HUES6 (cell line): ENCODE measurements around the gene SSBP2.
A peak's percentile ranks its signal among the peaks of the same experiment; 100 is the strongest.

Source experiments
- H3K27ac ChIP-seq: 2 replicates; pipeline ENCODE4 v1.7.0; 2013; ENCODE audit warnings: low read depth, mild to moderate bottlenecking, low read length, inconsistent platforms
- H3K27me3 ChIP-seq: 2 replicates; pipeline ENCODE4 v1.6.1; 2013; ENCODE audit warnings: low read length; ENCODE audit not compliant: control insufficient read depth, insufficient read depth
- H3K36me3 ChIP-seq: 2 replicates; pipeline ENCODE4 v1.6.1; 2013; ENCODE audit warnings: low read length; ENCODE audit not compliant: control insufficient read depth, insufficient read depth
- H3K4me1 ChIP-seq: 2 replicates; pipeline ENCODE4 v1.6.1; 2013; ENCODE audit warnings: low read length; ENCODE audit not compliant: control insufficient read depth, insufficient read depth
- H3K4me3 ChIP-seq: 2 replicates; pipeline ENCODE4 v1.5.1; 2013; ENCODE audit warnings: low read depth, low read length
- H3K9ac ChIP-seq: one replicate; pipeline ENCODE4 v1.6.1; 2013; ENCODE audit warnings: mild to moderate bottlenecking, low read length
- H3K9me3 ChIP-seq: 2 replicates; pipeline ENCODE4 v1.6.1; 2013; ENCODE audit warnings: low read depth, low read length; ENCODE audit not compliant: control insufficient read depth, insufficient read depth

Gene SSBP2

DNA sequence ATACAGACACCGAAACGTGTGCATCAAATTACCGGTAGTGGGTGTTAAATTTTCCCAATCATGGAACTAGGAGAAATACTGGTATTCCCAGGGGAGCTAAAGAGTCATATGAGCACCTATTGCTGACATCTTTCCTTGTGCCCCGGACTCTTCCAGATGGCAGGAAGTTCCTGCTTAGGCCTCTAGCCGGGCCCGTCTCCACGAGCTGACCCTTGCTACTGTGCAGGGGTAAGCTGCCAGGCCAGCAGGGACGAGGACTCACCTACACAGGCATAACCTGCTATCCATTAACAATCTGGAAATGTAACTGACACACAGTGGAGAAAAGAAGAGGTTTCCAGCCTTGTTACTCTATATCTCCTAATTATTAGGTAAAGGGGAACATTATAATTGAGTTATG, 16.2 kb upstream of the SSBP2 start:
- Histone ChIP-seq H3K36me3 (no peaks in the 10 kb centered on the region), H3K4me1 (0 out of 2 replicates have a peak, but pooled peaks cover 3% of the 10 kb centered on the region), H3K27ac (no peak overlapping the region), H3K4me3 (no peak overlapping the region), H3K9ac (no peak overlapping the region), H3K9me3 (no peaks in the 10 kb centered on the region; the same call in 1 of the 2 replicates), H3K27me3 (no peaks in the 10 kb centered on the region)

DNA sequence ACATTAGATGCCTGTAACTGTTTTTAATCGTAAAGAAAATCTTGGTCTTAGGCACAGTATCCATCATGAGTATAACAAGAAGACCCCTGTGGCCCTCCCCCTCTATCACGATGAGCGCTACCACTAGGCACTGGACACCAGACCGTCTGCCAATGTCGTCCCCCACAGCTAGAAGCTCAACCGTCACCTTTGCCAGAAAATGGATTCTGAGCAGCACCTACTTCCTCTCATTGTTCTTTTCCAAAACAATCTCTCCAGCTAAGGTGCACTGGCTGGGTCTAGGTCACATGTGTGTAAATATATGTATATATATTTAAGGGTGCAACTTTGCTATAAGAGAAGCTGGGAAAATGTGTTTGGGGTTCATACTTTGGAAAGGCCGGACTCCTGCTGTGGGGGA, 15.7 kb upstream of the SSBP2 start:
- no peaks in the 10 kb centered on the region for H3K9me3 ChIP-seq
- 0 out of 2 replicates have a peak, but pooled peaks cover 3% of the 10 kb centered on the region for H3K4me1 ChIP-seq
- no peak overlapping the region for H3K9ac ChIP-seq
- no peaks in the 10 kb centered on the region for H3K36me3 ChIP-seq
- no peaks in the 10 kb centered on the region for H3K27me3 ChIP-seq
- H3K27ac ChIP-seq, result no peak overlapping the region
- no peak overlapping the region for H3K4me3 ChIP-seq

DNA sequence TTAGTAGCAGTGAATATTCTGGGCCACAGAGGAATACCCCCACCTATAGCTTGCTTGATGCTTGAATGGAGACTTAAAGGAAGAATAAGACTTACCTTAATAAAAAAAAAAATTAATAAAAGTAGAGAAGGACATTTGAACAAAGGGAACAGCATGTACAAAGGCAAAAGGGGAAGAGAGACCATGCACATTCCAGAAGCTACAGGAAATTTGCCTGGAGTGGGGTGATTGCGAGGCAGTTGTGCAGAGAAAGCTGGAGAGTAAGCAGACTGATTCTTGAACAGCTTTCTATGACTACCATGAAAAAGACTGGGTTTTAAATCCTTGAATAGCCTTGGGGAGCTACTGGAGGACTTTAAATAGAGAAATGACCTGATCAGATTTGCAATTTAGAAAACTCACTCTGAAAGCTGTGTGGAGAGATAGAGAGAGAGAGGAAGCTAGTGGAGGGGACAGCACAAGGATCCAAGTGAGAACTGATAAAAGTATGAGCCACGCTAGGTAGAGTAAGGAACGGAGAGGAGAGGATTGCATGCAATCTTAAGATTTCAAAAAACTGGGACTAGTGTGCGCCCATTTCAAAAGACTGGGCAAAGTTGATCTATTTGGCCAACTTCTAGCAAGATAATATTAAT, 12.5 kb upstream of the SSBP2 start:
- Histone ChIP-seq H3K27me3 (no peaks in the 10 kb centered on the region), H3K4me3 (no peak overlapping the region), H3K9me3 (no peaks in the 10 kb centered on the region), H3K4me1 (peaks cover 11% of the 10 kb centered on the region), H3K27ac (no peak overlapping the region), H3K36me3 (no peaks in the 10 kb centered on the region), H3K9ac (no peak overlapping the region)

- H3K9me3 ChIP-seq, result no peaks in the 10 kb centered on the region
- peaks cover 11% of the 10 kb centered on the region for H3K4me1 ChIP-seq
- no peak overlapping the region for H3K27ac ChIP-seq
- no peaks in the 10 kb centered on the region for H3K36me3 ChIP-seq
- no peak overlapping the region for H3K4me3 ChIP-seq
- no peaks in the 10 kb centered on the region for H3K27me3 ChIP-seq
- no peak overlapping the region for H3K9ac ChIP-seq
Observed at GRCh38 chr5:81762853-81763252, 12.0 kb upstream of the SSBP2 start.

DNA sequence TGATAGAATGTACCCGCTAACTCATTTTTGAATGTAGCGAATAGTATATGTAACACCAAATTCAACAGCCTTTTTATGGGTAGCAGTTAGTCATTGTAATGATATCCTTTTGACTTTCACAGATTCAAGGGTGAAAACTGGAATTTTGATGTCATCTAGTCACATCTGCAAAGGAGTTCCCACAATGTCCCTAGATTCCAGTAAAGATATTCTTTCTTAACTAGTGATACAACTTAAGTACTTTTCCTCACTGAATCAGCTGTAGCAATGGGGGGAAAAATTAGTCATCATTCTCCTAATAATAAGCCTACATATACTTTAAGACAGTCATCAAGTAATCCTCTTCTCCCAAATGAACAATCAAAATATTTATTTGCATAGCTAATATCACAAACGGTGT, 11.5 kb upstream of the SSBP2 start:
- H3K9me3 ChIP-seq, result no peaks in the 10 kb centered on the region
- H3K4me1 ChIP-seq, result peaks cover 8% of the 10 kb centered on the region
- H3K27me3 ChIP-seq, result no peaks in the 10 kb centered on the region
- H3K27ac ChIP-seq, result no peak overlapping the region
- no peaks in the 10 kb centered on the region for H3K36me3 ChIP-seq
- H3K9ac ChIP-seq, result no peak overlapping the region
- H3K4me3 ChIP-seq, result no peak overlapping the region

GRCh38 chr5:81761970-81762369, 11.1 kb upstream of the SSBP2 start:
- no peak overlapping the region for H3K27ac ChIP-seq
- no peaks in the 10 kb centered on the region for H3K27me3 ChIP-seq
- H3K9me3 ChIP-seq, result no peaks in the 10 kb centered on the region
- H3K36me3 ChIP-seq, result no peaks in the 10 kb centered on the region
- H3K9ac ChIP-seq, result no peak overlapping the region
- H3K4me1 ChIP-seq, result peaks cover 12% of the 10 kb centered on the region
- no peak overlapping the region for H3K4me3 ChIP-seq

GRCh38 chr5:81761270-81761669, 10.4 kb upstream of the SSBP2 start:
- H3K27ac ChIP-seq, result no peak overlapping the region
- H3K9me3 ChIP-seq, result no peaks in the 10 kb centered on the region
- H3K9ac ChIP-seq, result no peak overlapping the region
- no peak overlapping the region for H3K4me3 ChIP-seq
- H3K4me1 ChIP-seq, result peaks cover 19% of the 10 kb centered on the region
- H3K27me3 ChIP-seq, result no peaks in the 10 kb centered on the region
- no peaks in the 10 kb centered on the region for H3K36me3 ChIP-seq

GRCh38 chr5:81760521-81760920, 9.6 kb upstream of the SSBP2 start:
- Histone ChIP-seq H3K27ac (no peak overlapping the region), H3K9me3 (no peaks in the 10 kb centered on the region), H3K27me3 (no peaks in the 10 kb centered on the region), H3K4me1 (peaks cover 26% of the 10 kb centered on the region), H3K9ac (no peak overlapping the region), H3K4me3 (no peak overlapping the region), H3K36me3 (no peaks in the 10 kb centered on the region)

DNA sequence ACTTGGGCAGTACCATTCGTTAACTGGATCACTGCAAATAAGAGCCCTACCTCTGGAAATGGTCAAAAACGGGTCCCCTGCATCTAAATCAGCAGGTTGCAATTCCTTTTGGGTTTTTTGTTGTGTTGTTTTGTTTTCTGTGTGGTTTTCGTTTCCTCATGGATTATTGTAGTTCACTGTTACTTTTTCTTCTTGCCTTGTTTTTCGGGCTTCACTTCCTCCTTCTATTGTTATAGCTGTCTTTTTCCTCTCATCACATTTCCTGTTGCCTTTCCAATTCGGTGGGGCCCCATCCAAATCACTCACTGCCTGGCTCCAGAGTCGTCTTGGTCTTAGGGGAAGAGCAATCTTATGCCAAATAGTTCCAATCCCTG, 8.7 kb upstream of the SSBP2 start:
- Histone ChIP-seq H3K27ac (no peak overlapping the region), H3K36me3 (no peaks in the 10 kb centered on the region), H3K27me3 (no peaks in the 10 kb centered on the region), H3K9ac (no peak overlapping the region), H3K9me3 (no peaks in the 10 kb centered on the region), H3K4me3 (no peak overlapping the region), H3K4me1 (peaks cover 33% of the 10 kb centered on the region)

- Histone ChIP-seq H3K4me3 (no peak overlapping the region), H3K9me3 (no peaks in the 10 kb centered on the region), H3K27ac (no peak overlapping the region), H3K36me3 (no peaks in the 10 kb centered on the region), H3K27me3 (no peaks in the 10 kb centered on the region; the same call in 1 of the 2 replicates), H3K9ac (no peak overlapping the region), H3K4me1 (peaks cover 55% of the 10 kb centered on the region)
Observed at GRCh38 chr5:81757404-81757803, 6.5 kb upstream of the SSBP2 start.

GRCh38 chr5:81756016-81756415, 5.1 kb upstream of the SSBP2 start:
- Histone ChIP-seq H3K4me3 (no peak overlapping the region; the same call in 1 of the 2 replicates), H3K27me3 (no peaks in the 10 kb centered on the region; the same call in 1 of the 2 replicates), H3K27ac (peak overlapping the region; percentile 45; the same call in 1 of the 2 replicates), H3K36me3 (no peaks in the 10 kb centered on the region), H3K9ac (no peak overlapping the region), H3K9me3 (no peaks in the 10 kb centered on the region), H3K4me1 (peaks cover 60% of the 10 kb centered on the region)
